Lung (tissue), 12 donors: ENCODE data around the gene EFCAB5. TPM values are rescaled to one million over a fixed set of nuclear protein-coding genes. Genes with fewer than 3 reads are reported as not detected.

ENCODE experiments used
- ATAC-seq: fragments of 200-7000 bp; cut with Tn5 transposase; one replicate; pipeline ENCODE4 v1.9.1; 2020; ENCODE audit warnings: moderate number of reproducible peaks; ENCODE audit not compliant: insufficient read depth, low FRiP score
- DNase-seq, 3 donors: peaks; one replicate each; pipeline ENCODE4 v3.0.0-alpha.2; 2013 to 2017
- H3K27ac ChIP-seq, 2 donors: one replicate each; pipeline ENCODE4 v1.5.1; 2013; ENCODE audit warnings: mild to moderate bottlenecking in 2 of 2, moderate library complexity in 2 of 2, control low read depth in 1 of 2, inconsistent platforms in 1 of 2, low read depth in 1 of 2, low read length in 1 of 2
- H3K27me3 ChIP-seq, 3 donors: one replicate each; pipeline ENCODE4 v1.5.1; 2013; ENCODE audit warnings: low read length in 2 of 3; ENCODE audit not compliant: control insufficient read depth in 3 of 3, insufficient read depth in 3 of 3
- H3K36me3 ChIP-seq, 4 donors: one replicate each; pipeline ENCODE4 v1.5.1; 2013; ENCODE audit warnings: low read length in 4 of 4, mild to moderate bottlenecking in 1 of 4, moderate library complexity in 1 of 4; ENCODE audit not compliant: control insufficient read depth in 4 of 4, insufficient read depth in 4 of 4
- H3K4me1 ChIP-seq, 5 donors: one replicate each; pipeline ENCODE4 v1.5.1; 2013; ENCODE audit warnings: low read length in 5 of 5, mild to moderate bottlenecking in 2 of 5, moderate library complexity in 1 of 5; ENCODE audit not compliant: control insufficient read depth in 5 of 5, insufficient read depth in 5 of 5
- H3K4me3 ChIP-seq: one replicate; pipeline ENCODE4 v1.5.1; 2013; ENCODE audit warnings: mild to moderate bottlenecking, control low read depth, moderate library complexity
- H3K9ac ChIP-seq, 2 donors: one replicate each; pipeline ENCODE4 v1.5.1; 2013; ENCODE audit warnings: low read length in 2 of 2, control low read depth in 1 of 2; ENCODE audit not compliant: insufficient read depth in 1 of 2
- H3K9me3 ChIP-seq, 4 donors: one replicate each; pipeline ENCODE4 v1.5.1; 2013; ENCODE audit warnings: low read length in 3 of 4, mild to moderate bottlenecking in 1 of 4, moderate library complexity in 1 of 4; ENCODE audit not compliant: control insufficient read depth in 4 of 4, insufficient read depth in 3 of 4
- WGBS, 2 donors: extraction: QIAGEN DNeasy Blood & Tissue Kit; methylation state at CpG; one replicate each; pipeline ENCODE4 v1.1.7; 2013; 5-methylcytosine and 5-hydroxymethylcytosine counted together
- polyA plus RNA-seq, 2 donors: library from polyadenylated mRNA; stranded (reverse); fragments of 200-250 nt; gene quantifications; one replicate each; pipeline ENCODE4 v1.2.1, GENCODE V29; 2013
- total RNA-seq, 2 donors: library from RNA; depleted of rRNA in 1 of 2; stranded (reverse); fragments of >200 nt in 1 of 2; gene quantifications; one replicate each; pipeline ENCODE4 v1.2.1, GENCODE V29; 2014 to 2021
- TF ChIP-seq, protein P1 (sequence below): IDR thresholded peaks from 2 replicates; pipeline ENCODE4 v1.5.1; 2012; ENCODE audit warnings: mild to moderate bottlenecking; ENCODE audit errors: control extremely low read depth, extremely low read depth
- donor health status: control.
- donor health status: control.
- donor health status: Bipolar disorder and iron deficiency.
- donor health status: healthy.
- donor health status: DM: yes; HTN: yes; CAD: no.

Gene EFCAB5
- total and polyA plus RNA-seq, 4 donors = 0.09 to 2.2 (median 0.42) TPM

- Histone ChIP-seq H3K27ac (no peak overlapping the region), H3K9me3 (no peaks in the 10 kb centered on the region), H3K36me3 (no peaks in the 10 kb centered on the region), H3K27me3 (no peaks in the 10 kb centered on the region), H3K9ac (no peak overlapping the region), H3K4me1 (peaks cover 0 to 2% (median 0%) of the 10 kb centered on the region in 5 donors), H3K4me3 (no peak overlapping the region)
- WGBS, 2 donors = 16 to 19% methylated on average over 12 of the region's 12 CpGs
- TF ChIP-seq, protein P1, sequence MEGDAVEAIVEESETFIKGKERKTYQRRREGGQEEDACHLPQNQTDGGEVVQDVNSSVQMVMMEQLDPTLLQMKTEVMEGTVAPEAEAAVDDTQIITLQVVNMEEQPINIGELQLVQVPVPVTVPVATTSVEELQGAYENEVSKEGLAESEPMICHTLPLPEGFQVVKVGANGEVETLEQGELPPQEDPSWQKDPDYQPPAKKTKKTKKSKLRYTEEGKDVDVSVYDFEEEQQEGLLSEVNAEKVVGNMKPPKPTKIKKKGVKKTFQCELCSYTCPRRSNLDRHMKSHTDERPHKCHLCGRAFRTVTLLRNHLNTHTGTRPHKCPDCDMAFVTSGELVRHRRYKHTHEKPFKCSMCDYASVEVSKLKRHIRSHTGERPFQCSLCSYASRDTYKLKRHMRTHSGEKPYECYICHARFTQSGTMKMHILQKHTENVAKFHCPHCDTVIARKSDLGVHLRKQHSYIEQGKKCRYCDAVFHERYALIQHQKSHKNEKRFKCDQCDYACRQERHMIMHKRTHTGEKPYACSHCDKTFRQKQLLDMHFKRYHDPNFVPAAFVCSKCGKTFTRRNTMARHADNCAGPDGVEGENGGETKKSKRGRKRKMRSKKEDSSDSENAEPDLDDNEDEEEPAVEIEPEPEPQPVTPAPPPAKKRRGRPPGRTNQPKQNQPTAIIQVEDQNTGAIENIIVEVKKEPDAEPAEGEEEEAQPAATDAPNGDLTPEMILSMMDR = peak; percentile 66
- ATAC-seq = peak; percentile 66
- peak; percentile 72 to 84 (median 78) for DNase-seq
These were observed 152.2 kb downstream of the EFCAB5 start for GRCh38 chr17:30093463-30094147.

- Histone ChIP-seq H3K9ac (no peak overlapping the region), H3K27ac (no peak overlapping the region), H3K27me3 (no peaks in the 10 kb centered on the region), H3K4me3 (no peak overlapping the region), H3K4me1 (peaks cover 0 to 2% (median 0%) of the 10 kb centered on the region in 5 donors), H3K9me3 (no peaks in the 10 kb centered on the region), H3K36me3 (no peaks in the 10 kb centered on the region)
- DNase-seq (peak in 2 of 3 donors; percentile 60 to 68), ATAC-seq (no peak)
- TF ChIP-seq, protein P1 = no peak
- WGBS, 2 donors = 46 to 57% methylated on average over 4 of the region's 4 CpGs
These were observed 154.2 kb downstream of the EFCAB5 start for GRCh38 chr17:30095507-30096244.

GRCh38 chr17:30101686-30102390 lies 160.4 kb downstream of the EFCAB5 start:
- Histone ChIP-seq H3K9me3 (no peaks in the 10 kb centered on the region), H3K4me3 (no peak overlapping the region), H3K4me1 (peaks cover 0 to 4% (median 0%) of the 10 kb centered on the region in 5 donors), H3K27ac (no peak overlapping the region), H3K36me3 (no peaks in the 10 kb centered on the region), H3K27me3 (no peaks in the 10 kb centered on the region), H3K9ac (no peak overlapping the region)
- ATAC-seq = no peak
- TF ChIP-seq, protein P1 = no peak
- 52 to 53% methylated on average over 4 of the region's 4 CpGs for WGBS, 2 donors
- no peak for DNase-seq
